HG03342 (cell line): ENCODE results near the gene FBLN5.
"Not testable (repeated sequence)": the region's sequence is repeated elsewhere in the genome, so short reads cannot be mapped to it uniquely, and the experiment has no call there.

Experiments
- ATAC-seq: cut with Tn5 transposase; IDR thresholded peaks from one replicate; pipeline ENCODE4 v1.9.1; 2021; ENCODE audit warnings: mild to moderate bottlenecking, moderate library complexity; ENCODE audit not compliant: unreplicated experiment

Gene FBLN5

DNA sequence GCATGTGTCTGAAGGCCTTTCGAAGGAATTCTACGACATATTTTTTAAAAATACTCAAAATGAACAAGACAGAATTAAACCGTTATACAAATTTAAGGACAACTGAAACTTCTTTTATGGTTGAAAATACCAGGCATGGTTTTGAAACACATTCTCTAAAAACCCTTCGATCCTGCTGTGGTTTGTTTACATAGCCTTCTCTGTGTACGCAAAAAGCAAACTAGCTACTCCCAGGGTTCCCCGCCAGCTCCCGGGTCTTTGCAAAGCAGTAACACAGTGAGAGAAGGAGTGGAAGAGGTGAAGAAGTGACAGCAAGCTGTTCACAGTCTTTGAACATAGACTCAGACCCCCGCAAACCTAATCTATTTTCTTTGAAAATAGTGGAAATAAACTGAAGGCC, 77.9 kb downstream of the FBLN5 start:
- ATAC-seq = no peak

DNA sequence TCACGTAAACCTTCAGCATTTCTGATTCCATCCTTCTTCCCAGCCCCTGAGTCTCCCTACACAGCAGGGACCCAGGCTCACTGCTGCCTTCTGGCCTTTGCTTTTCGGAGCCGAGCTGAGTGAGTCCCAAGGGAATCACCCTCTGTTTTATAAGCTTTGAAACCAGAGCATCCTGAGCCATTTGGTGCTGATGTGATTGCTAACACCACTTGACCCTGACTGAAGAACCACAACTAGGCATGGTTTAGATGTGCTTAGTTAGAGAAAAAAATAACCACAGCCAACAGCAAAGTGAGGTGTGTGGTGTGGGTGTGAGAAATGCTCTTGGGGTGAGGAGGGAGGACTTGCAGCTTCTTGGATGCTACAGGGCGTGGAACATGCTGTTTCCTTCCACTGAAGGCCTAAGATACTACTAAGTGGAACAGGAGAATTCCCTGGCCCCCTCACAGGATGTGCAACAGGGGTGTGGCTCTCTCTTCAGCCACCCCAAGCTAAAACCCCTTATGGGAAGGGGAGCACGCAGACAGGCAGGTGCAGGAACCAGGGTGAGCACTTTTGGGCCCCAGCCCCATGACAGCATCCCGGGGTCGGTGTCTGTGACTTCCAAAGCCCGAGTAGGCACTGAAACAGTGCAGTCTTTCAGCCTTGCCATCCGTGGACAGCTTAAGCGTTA, 80.0 kb downstream of the FBLN5 start, which contains the start of gene TC2N:
TC2N (minus strand) TSS at position 221 of the 673 bp plus-strand sequence. CDS start 53,767 bp downstream, outside the sequence.
- ATAC-seq = no peak

DNA sequence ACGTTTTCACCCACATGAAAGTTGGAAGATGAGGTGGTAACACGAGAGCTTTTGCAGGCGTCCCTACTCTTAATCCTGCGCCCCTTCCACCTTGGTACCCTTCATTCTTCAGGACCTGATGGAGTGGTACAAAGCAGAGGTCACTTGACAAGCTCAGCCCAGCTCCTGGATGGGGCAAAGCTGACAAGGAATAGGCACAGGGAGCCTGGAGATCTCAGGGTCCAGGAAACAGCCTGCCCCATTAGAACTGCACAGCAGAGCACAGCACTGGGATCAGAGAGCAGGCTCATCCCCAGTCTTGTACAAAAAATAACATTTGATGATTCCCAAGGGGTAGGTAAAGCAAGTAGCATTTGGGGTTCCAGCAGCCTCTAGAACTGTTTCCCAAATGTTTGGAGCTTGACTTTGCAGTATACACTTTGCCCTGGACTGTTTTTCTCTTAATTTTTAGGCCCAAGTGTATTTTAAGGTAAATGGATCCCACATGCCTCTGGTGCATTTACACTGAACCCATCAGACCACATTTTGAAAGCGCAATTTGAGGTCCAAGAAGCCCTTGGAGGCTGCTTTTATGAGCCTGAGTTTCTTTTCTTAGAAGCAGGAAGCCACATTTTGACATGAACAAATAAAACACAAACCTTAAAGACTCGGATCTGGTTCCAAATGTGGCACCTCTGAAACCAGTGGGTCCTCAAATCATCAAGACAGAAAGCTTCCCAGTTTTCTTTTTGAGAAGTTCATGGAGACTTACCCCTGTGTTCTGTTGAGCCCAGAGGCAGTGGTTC, 80.8 kb downstream of the FBLN5 start:
- no peak for ATAC-seq

DNA sequence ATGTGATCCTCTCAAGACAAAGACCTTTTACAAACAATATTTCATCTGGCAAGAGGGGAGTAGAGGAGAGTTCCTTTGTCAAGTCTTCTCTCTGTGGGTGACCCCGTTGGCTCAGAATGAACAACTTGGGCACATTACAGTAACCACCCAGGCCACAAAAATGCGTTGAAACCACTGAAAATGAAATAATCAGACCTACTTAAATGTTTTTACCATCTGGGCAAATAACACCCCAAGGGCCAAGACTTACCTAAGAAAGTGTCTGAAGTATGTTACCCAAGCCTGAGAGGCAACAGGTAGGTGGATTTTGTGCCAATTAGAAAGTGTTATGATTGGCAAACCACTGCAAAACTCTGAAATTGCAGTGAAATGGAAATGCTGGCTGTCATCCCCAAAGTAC, 81.4 kb downstream of the FBLN5 start:
- ATAC-seq = no peak

DNA sequence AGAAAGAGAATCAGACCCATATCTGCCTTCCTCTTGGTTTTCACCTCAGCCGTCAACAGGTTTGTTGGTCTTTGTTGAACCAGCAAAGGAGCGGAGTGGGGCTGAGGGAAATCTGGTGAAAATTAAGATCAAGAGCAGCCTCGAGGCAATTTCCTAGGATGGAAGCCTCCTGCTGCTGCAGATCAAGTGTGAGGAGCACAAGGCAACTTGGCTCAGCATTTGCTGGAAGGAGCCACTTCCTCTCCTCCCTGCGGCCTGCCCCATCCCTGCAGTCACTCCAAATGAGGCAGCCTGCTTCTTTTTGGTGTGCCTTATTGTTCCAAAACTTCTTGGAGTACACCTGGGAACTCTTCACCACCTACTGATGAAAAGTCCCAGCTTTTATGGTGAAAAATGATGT, 85.1 kb downstream of the FBLN5 start:
- no peak for ATAC-seq

DNA sequence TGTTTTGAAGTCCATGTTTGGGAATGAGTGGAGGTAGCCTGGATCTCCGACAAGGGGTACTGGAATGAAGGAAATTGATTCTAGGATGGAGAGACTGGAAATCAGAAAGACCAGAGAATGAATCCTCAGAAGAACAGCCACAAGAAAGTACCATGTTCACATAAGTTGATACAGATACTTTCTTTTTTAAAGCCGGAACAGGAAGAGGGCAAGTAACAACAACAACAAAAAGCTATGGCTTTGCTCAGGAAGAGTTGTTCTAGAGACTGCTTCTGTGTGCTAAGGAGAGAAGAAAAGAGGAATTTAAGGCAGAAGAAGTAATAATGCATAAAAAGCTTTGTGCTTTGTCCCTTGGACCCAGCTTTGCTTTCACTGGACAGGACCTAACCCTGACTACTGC, 86.4 kb downstream of the FBLN5 start:
- no peak for ATAC-seq

DNA sequence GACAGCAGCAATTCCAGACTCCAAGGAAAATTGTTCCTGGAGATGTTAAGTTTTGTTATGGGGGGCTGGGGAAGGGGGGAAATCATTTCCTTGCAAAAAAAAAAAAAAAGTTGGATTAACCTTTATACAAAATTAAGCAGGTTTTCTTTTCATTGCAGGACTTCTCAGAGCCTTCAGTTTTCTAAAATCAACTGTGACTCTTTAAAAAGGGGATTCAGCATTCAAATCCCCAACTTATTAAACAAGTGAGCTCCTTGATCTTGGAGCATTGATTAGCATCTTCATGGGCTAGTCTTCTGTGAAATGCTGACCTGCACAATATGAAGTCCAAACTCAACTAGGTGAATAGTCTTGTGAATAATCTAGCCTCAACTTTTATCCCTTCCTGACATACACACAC, 87.3 kb downstream of the FBLN5 start:
- ATAC-seq = no peak

DNA sequence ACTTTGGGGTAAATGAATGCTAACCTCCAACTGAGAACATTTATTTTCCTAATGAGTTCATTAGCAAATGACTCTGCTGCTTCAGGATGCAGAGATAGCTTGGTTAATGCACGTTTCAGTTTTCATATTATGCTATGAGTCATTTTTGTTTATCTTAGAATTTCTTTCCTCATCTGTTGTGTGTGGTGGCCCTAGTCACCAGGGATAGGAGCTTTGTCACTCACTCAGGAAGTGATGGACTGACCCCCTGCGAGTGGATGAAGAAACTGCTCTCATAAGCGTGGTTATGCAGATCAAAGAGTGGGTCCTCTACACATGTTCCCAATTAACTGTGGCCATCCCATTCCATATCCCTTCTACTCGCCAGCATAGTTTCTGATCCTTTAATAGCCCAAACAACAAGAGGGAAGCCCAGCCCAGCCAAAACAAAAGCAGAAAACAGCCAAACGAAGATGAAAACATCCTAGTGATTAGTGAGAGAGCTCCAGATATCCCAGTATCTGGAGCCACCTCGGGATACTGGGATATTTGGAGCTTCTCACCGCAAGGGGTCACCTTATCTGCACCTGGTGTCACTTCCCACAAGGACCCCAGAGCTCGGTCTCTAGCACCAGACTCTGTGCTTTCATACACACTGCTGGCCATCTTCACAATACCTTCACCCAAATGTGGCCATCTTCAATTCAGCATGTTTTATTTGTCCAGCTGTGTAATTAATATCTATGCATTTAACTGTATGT, 88.8 kb downstream of the FBLN5 start:
- ATAC-seq = peak; percentile 85

DNA sequence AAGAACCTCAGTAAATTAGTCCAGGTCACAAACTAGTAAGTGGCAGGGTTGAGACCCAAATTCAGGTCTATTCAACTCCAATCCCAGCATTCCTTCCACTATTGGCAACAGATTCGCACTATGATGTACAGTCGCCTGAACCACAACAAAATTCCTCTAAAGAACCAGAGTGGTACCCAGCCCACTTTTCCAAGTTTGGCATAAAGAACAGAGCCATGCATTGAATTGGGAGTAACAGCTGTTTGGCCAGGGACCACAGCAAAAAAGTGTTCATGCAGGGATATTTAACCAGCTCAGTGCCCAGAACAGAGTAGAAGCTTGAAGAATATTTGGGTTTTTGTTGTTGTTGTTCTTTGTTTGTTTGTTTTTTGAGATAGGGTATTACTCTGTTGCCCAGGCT, 89.9 kb downstream of the FBLN5 start:
- no peak for ATAC-seq

DNA sequence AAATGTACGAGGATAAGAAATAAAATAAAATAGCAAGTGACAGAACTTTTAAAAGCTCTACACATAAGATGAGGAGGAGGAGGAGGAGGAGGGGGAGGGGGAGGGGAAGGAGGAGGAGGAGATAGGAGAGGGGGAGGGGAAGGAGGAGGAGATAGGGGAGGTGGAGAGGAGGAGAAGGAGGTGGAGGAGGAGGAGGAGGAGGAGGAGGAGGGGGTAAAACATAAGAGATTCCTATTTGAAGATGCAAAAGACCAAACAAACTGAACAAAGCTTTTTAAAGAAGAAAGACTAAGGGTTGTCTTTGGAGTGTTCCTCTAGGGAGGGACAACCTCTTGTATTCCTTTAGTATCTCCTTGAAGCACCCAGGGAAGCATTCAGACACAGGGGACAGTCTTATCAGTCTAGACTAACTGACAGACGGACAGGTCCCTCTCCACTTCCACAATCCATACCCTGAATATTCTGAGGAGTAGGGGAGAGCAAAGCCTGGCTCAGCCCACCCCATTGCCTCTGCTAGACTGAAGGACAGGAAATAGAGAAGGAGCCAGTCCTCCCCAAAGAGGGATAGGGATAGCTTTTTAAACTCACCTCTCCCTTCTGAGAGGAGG, 93.1 kb downstream of the FBLN5 start:
- ATAC-seq = no peak

DNA sequence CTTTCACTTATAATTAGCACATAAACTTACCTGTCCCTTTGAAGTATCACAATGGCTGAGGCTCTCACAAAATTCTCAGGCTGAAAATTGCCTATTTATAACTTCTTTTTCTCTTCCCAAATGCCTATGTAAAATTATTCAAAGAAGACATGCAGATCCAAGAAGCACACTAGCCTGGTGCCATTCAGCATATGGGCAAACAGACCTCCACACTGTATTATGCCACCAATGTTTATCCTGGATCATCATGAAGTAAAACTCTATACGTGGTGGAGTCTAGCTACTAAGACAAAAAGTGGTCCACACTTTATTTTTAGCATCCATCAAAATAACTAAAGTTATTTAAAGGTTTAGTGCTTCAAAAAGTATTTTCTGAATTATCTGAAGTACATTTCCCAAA, 95.9 kb downstream of the FBLN5 start:
- ATAC-seq = no peak

DNA sequence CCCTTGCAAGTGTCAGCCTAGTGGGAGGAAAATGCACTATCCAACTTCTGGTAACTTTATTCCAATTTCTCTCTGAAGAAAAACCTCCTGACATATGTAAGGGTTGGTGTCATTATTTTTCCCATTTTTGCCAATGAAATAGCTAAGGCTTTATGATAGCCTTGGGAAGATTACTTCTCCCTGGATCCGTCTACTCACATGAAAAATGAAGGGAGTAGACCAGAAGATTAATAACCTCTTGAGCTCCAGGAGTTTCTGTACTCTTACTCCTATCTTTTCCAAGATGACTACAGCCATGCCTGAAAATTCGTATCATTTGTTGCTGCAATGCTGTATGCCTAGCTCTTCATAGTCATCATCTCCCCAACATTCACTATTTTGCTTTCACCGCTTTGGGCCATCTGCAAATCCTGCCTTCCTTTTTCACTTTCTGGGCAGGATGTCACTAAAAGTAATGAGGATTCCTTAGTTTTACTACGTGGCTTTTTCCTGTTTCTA, 98.9 kb downstream of the FBLN5 start:
- ATAC-seq = no peak

DNA sequence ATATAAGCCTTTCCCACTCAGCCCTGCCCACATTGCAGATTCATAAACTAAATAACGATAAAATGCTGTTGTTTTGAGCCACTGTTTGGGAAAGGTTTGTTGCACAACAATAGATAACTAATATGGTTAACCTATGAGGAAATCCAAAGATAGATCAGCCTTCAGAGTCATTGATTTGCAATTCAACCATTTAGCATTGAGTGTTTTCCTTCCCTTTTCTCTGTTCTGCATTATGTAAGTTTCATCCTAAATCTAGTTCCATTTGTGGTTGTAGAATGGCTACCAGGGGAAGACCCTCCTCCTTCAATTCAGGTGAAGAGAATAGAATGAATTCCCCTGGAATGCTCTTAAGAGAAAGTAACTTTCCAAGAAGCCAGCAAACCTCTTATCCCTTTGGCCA, 99.8 kb downstream of the FBLN5 start:
- ATAC-seq = no peak

DNA sequence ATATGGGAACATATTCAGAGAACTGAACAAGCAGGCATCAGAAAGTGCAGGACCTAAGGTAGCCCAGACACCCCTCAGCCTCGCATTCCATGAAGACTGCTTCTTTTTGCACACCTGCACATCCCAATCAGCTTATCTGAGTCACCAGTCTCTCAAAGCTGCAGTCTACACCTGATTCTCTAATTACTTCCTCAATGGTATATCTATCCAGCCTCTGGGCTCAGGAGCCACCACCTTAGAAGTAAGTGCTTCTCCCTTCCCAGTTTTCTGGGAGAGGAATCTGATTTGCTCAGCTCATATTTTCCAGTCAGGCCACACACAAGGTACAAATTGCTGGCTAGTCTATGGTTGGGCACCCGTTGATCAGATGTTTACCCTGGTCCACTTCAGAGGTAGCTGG, 101.8 kb downstream of the FBLN5 start:
- ATAC-seq = no peak

DNA sequence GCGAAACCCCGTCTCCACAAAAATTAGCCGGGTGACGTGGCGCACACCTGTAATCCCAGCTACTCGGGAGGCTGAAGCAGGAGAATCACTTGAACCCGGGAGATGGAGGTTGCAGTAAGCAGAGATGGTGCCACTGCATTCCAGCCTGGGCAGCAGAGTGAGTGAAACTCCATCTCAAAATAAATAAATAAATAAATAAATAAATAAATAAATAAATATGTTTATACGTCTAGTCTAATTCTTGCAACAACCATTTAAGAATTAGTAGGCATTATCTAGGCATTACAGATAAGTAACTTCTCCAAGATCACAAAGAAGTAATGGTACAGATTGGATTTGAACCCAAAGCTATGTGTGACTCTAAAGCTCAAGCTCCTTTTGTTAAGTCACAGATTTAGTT, 102.4 kb downstream of the FBLN5 start:
- not testable (repeated sequence) for ATAC-seq

DNA sequence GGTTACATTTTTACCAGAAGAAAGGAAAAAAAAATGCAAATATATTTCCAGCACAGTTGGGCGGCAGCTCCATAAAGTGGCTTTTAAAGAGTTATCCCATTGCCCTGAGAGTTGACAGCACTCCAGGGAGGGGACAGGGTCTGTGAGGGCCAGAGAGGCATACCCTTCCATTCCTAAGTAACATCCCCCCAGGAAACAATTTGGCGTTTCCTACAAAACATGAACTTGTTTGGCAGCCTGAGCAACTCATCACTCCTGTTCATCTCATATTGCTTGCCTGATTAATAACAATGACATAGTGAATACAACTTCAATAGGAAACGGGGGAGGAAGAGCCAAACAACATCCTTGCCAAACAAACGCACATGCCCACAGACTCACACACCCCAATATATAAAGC, 103.5 kb downstream of the FBLN5 start:
- no peak for ATAC-seq

DNA sequence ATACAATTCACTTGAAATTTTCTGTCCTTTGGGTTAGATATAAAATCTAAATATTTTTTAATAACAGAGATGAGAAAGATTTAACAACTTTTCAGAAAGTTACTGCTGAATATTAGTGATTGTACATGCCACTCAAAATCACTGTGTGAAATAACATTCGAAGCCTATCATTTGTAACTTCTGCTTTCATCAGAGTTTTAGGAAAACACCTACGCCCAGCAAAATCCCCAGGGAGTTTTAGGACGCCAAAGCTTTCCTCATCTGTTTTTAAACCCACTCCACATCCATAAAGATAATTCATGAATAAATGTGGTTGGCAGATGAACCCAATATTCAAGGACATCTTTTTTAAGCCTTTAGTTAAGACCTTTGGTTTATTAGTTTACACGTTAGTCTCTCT, 104.1 kb downstream of the FBLN5 start:
- ATAC-seq = no peak

DNA sequence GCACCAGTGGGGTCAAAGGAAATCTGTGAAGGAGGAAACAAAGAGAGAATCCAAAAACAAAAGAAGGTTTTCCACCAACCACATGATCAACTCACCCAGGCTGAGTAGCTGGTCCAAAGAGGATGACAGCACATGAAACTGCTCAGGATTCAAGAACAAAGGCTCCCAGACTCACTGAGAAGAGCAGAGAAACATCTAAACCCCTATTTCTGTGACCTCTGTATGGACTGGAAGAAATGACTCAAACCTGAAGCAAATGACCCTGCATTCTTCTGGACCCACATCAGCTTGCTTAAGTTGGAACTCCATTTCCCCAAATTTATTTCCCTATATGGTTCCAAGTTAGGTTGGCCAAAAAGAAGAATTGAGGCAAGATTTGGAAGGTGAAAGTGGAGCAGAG, 106.4 kb downstream of the FBLN5 start:
- ATAC-seq = no peak

DNA sequence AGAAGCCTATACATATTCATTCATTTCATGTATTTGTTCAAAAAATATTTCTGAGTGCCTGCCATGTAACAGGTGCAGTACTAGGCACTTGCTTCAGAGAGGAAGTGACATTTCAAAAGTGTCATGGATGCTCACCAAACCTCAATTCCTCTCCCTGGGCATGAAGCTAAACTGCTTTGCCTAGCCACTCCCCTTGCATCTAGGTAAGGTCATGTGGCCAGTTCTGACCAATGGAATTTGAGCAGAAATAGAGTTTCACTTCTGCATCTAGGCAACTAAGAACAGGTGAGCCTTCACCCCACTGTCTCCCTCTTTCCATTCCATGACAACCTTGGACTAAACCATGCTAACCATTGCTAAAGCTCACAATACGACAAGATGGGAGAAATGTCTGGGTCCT, 107.7 kb downstream of the FBLN5 start:
- no peak for ATAC-seq

DNA sequence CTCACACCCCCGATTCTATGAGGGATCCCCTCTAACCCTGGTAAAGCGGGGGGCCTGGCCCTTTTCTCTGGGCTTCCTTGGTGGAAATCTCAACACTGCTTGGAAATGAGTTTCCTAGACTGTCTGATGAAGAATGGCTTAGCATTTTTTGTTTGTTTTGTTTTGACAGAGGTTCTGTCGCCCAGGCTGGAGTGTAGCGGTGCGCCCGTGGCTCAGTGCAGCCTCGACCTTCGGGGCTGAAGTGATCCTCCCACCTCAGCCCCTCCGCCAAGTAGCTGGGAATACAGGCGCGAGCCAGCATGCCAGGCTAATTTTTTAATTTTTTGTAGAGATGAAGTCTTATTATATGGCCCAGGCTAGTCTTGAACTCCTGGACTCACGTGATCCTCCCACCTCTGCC, 110.4 kb downstream of the FBLN5 start:
- ATAC-seq = no peak
